K562 (cell line): ENCODE results near the gene PRDM11. TPM values are rescaled to one million over a fixed set of nuclear protein-coding genes. Genes with fewer than 3 reads are reported as not detected.

Experiments
- ATAC-seq: fragments of 200-7000 bp; cut with Tn5 transposase; 3 replicates; pipeline ENCODE4 v1.9.1; 2020; ENCODE audit warnings: moderate library complexity
- BruUV-seq: library from RNA; stranded (reverse); fragments of 400-500 nt; replicated peaks from 2 replicates; lab custom pipeline; 2021; lab: Mats Ljungman, UMichigan
- CTCF ChIA-PET: fragments of 300-600 bp; formaldehyde crosslinking; extraction: SDS; loops from one replicate; lab custom pipeline; 2021; ENCODE audit warnings: low intra/inter-chr PET ratio; lab: Yijun Ruan, JAX
- POLR2A ChIA-PET: fragments of 300-600, 350-650 bp; sonication (Branson Sonifier 250); formaldehyde crosslinking; extraction: SDS; loops from one replicate; lab custom pipeline; 2021; ENCODE audit warnings: antibody characterized with exemption, inconsistent platforms; lab: Yijun Ruan, JAX
- DNase-seq, 4 experiments: peaks; one replicate each; pipeline versions ENCODE4 v3.0.0 to v3.0.0-alpha.2; 2011 to 2018; ENCODE audit warnings: low spot score in 3 of 4, mixed read lengths in 3 of 4; ENCODE audit errors: extremely low read depth in 1 of 4
- FAIRE-seq: peaks from 2 replicates; lab custom pipeline; 2011; peaks lifted over from hg19 to GRCh38; lab: Jason Lieb, UNC
- H2AFZ ChIP-seq: 2 replicates; pipeline ENCODE4 v1.6.0; 2011; ENCODE audit warnings: low read depth, low read length, control low read depth, inconsistent platforms
- H3K27ac ChIP-seq: fragments of 200-600 bp; 3 replicates; pipeline ENCODE4 v1.8.0; 2011; ENCODE audit warnings: low read depth, mild to moderate bottlenecking, control low read depth, inconsistent platforms, low read length, moderate library complexity, mixed read lengths; ENCODE audit errors: extremely low read depth
- H3K27me3 ChIP-seq, 2 experiments: fragments of 300-600 bp in 1 of 2; 2 replicates in 1 of 2; 3 replicates in 1 of 2; pipeline versions ENCODE4 v1.6.0 to v1.8.0; 2011; ENCODE audit warnings: inconsistent platforms in 2 of 2, low read length in 2 of 2, mild to moderate bottlenecking in 1 of 2, mixed read lengths in 1 of 2, moderate library complexity in 1 of 2; ENCODE audit not compliant: control insufficient read depth in 2 of 2, insufficient read depth in 2 of 2
- H3K36me3 ChIP-seq: fragments of 300-600 bp; 3 replicates; pipeline ENCODE4 v1.8.0; 2011; ENCODE audit warnings: mild to moderate bottlenecking, low read length, inconsistent platforms; ENCODE audit not compliant: control insufficient read depth, insufficient read depth
- H3K4me1 ChIP-seq, 2 experiments: fragments of 200-600 bp in 1 of 2; replicated peaks in 1 of 2; 2 replicates in 1 of 2; 3 replicates in 1 of 2; pipeline versions ENCODE4 v1.5.1 to v1.8.0; 2011; ENCODE audit warnings: inconsistent platforms in 2 of 2, low read length in 2 of 2, mild to moderate bottlenecking in 1 of 2, mixed read lengths in 1 of 2, moderate library complexity in 1 of 2; ENCODE audit not compliant: control insufficient read depth in 2 of 2, insufficient read depth in 2 of 2
- H3K4me2 ChIP-seq: 2 replicates; pipeline ENCODE4 v1.6.1; 2011; ENCODE audit warnings: low read length, control low read depth, inconsistent platforms, mixed read lengths; ENCODE audit not compliant: insufficient read depth
- H3K4me3 ChIP-seq: fragments of 200-600 bp; sonication (generic), shearing (Covaris generic); 2 replicates; pipeline ENCODE4 v1.5.1; 2016; ENCODE audit warnings: control low read depth, inconsistent platforms
- H3K79me2 ChIP-seq: fragments of 200-600 bp; 3 replicates; pipeline ENCODE4 v1.8.0; 2011; ENCODE audit warnings: low read length, inconsistent platforms; ENCODE audit not compliant: control insufficient read depth, insufficient read depth
- H3K9ac ChIP-seq, 2 experiments: 2 replicates each; pipeline versions ENCODE4 v1.6.0 to v1.6.1; 2011; ENCODE audit warnings: low read depth in 2 of 2, low read length in 2 of 2, control low read depth in 1 of 2, inconsistent platforms in 1 of 2, mild to moderate bottlenecking in 1 of 2, mixed read lengths in 1 of 2; ENCODE audit not compliant: insufficient read depth in 1 of 2
- H3K9me1 ChIP-seq: one replicate; pipeline ENCODE4 v1.6.0; 2011; ENCODE audit warnings: inconsistent platforms, mild to moderate bottlenecking, low read length, moderate library complexity; ENCODE audit not compliant: control insufficient read depth, insufficient read depth
- H3K9me3 ChIP-seq: replicated peaks from 2 replicates; pipeline ENCODE4 v1.5.1; 2011; ENCODE audit warnings: low read depth, low read length, inconsistent platforms; ENCODE audit not compliant: control insufficient read depth, insufficient read depth
- H4K20me1 ChIP-seq: replicated peaks from 2 replicates; pipeline ENCODE4 v1.6.1; 2011; ENCODE audit warnings: low read length, inconsistent platforms, mixed read lengths; ENCODE audit not compliant: control insufficient read depth, insufficient read depth
- BHLHE40 ChIP-seq: IDR thresholded peaks from 2 replicates; pipeline ENCODE4 v1.6.1; 2011; ENCODE audit warnings: low read length, improper control_type of control experiment
- CEBPG ChIP-seq, 3 experiments: fragments of 200-800 bp in 1 of 3; sonication (Bioruptor generic) in 1 of 3; sonication (generic) in 1 of 3; formaldehyde crosslinking in 1 of 3; IDR thresholded peaks in 2 of 3; conservative IDR thresholded peaks in 1 of 3; 2 replicates each; pipeline versions ENCODE4 v1.6.1 to v1.8.0; 2016 to 2022; ENCODE audit warnings: missing compliant biosample characterization in 2 of 3, missing genetic modification characterization in 2 of 3, mild to moderate bottlenecking in 1 of 3, missing genetic modification reagents in 1 of 3
- DNMT1 ChIP-seq: fragments of 450-650 bp; IDR thresholded peaks from 2 replicates; pipeline ENCODE4 v1.6.1; 2016; ENCODE audit warnings: antibody characterized with exemption, mild to moderate bottlenecking
- ELK3 ChIP-seq: fragments of 450-650 bp; formaldehyde crosslinking; IDR thresholded peaks from 2 replicates; pipeline ENCODE4 v1.4.0; 2020; ENCODE audit warnings: mild to moderate bottlenecking
- NR3C1 ChIP-seq: sonication (generic); formaldehyde crosslinking; IDR thresholded peaks from 2 replicates; pipeline ENCODE4 v1.8.1; 2022; ENCODE audit warnings: missing genetic modification reagents
- RNF219 ChIP-seq: fragments of 250-450 bp; sonication (Bioruptor Pico); IDR thresholded peaks from 2 replicates; pipeline ENCODE4 v1.5.0; 2022; ENCODE audit warnings: mild to moderate bottlenecking
- TGIF2 ChIP-seq: sonication (generic); formaldehyde crosslinking; IDR thresholded peaks from 2 replicates; pipeline ENCODE4 v1.8.1; 2022; ENCODE audit warnings: mild to moderate bottlenecking, missing genetic modification reagents, moderate library complexity
- YBX1 ChIP-seq: fragments of 450-650 bp; IDR thresholded peaks from 2 replicates; pipeline ENCODE4 v1.7.1; 2016; ENCODE audit warnings: mild to moderate bottlenecking
- ZBED1 ChIP-seq: IDR thresholded peaks from 2 replicates; pipeline ENCODE4 v1.6.1; 2014
- ZC3H8 ChIP-seq: fragments of 450-650 bp; IDR thresholded peaks from 2 replicates; pipeline ENCODE4 v1.6.1; 2017
- ZZZ3 ChIP-seq: fragments of 450-650 bp; IDR thresholded peaks from 2 replicates; pipeline ENCODE4 v1.6.1; 2016; ENCODE audit warnings: antibody characterized with exemption, mild to moderate bottlenecking, moderate library complexity
- WGBS: fragments of 100-300 bp; shearing (Covaris generic); methylation state at CpG from one replicate; pipeline ENCODE4 v1.1.6; 2016; ENCODE audit warnings: low coverage, mixed read lengths; ENCODE audit not compliant: insufficient coverage; ENCODE audit errors: missing lambda C conversion rate; 5-methylcytosine and 5-hydroxymethylcytosine counted together
- in situ Hi-C: fragments of 300-500 bp; cut with MboI; formaldehyde crosslinking; loops from 4 replicates; pipeline ENCODE4 v1.15.0; 2018; ENCODE audit warnings: inconsistent platforms, mixed read lengths
- intact Hi-C: fragments of 100-400 bp; cut with micrococcal nuclease; formaldehyde crosslinking; loops from 2 replicates; pipeline ENCODE4 v1.14.2; 2022
- polyA plus RNA-seq, 8 experiments: library from polyadenylated mRNA; depleted of rRNA in 4 of 8; stranded (reverse) in 5 of 8; unstranded in 3 of 8; fragments of >200 nt; fragmentation: Nextera tagmentation in 2 of 8; fragmentation: Illumina TruSeq in 1 of 8; extraction: Ambion mirVana in 2 of 8; extraction: Trizol in 1 of 8; gene quantifications; 2 replicates each; pipeline versions ENCODE4 v1.2.1 to v1.2.3, GENCODE V29; 2011 to 2014; ENCODE audit warnings: inconsistent platforms in 1 of 8, missing spikeins in 1 of 8
- total RNA-seq, 7 experiments: library from RNA; depleted of rRNA in 6 of 7; stranded (reverse); fragments of >200 nt in 6 of 7; fragmentation: Illumina TruSeq in 2 of 7; extraction: Trizol in 2 of 7; gene quantifications; 2 replicates each; pipeline versions ENCODE4 v1.2.1 to v1.2.3, GENCODE V29; 2011 to 2021; ENCODE audit warnings: low replicate concordance in 1 of 7
- TF ChIP-seq, protein P1 (sequence below): sonication (generic); formaldehyde crosslinking; IDR thresholded peaks from 2 replicates; pipeline ENCODE4 v1.8.0; 2022; ENCODE audit warnings: mild to moderate bottlenecking, missing genetic modification reagents
- TF ChIP-seq, protein P2 (sequence below): IDR thresholded peaks from 3 replicates; pipeline ENCODE4 v1.6.1; 2011; ENCODE audit warnings: borderline replicate concordance, mild to moderate bottlenecking, moderate library complexity; ENCODE audit not compliant: insufficient read length; ENCODE audit errors: extremely low read depth

Gene PRDM11
- total and polyA plus RNA-seq, 9 of the 15 experiments (the other 6 are each of a cell fraction or from before 2014, with no cell fraction given), result 0.01 to 1.1 (median 0.29) TPM

DNA sequence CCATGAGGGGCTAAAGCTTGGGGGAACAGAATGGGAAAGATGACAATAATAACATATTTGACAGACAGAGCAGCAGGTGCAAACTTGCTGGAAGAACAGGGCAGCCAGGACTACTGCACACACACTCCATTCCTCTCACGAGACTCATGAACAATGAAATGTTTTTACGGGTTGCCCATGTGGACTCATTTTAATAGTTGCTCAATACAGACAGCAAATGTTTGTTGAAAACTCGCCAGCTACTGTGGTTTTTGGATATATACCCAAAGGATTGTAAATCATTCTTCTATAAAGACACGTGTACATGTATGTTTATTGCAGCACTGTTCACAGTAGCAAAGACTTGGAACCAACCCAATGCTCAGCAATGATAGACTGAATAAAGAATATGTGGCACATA, 129.4 kb downstream of the PRDM11 start:
- no TSS peak for BruUV-seq
- Histone ChIP-seq H4K20me1 (no peaks in the 10 kb centered on the region), H3K4me1 (no peaks in the 10 kb centered on the region), H3K9me3 (no peaks in the 10 kb centered on the region), H3K27ac (no peak overlapping the region), H3K9me1 (no peaks in the 10 kb centered on the region), H3K36me3 (no peaks in the 10 kb centered on the region), H3K27me3 (no peaks in the 10 kb centered on the region), H3K9ac (no peak overlapping the region), H2AFZ (no peak overlapping the region), H3K4me2 (no peak overlapping the region), H3K4me3 (no peak overlapping the region), H3K79me2 (no peaks in the 10 kb centered on the region)
- ChIA-PET POLR2A (interaction anchor here (0.6 kb wide), 1 partner anchor 201 kb away, joined by 3 read pairs; no protein-coding TSS in a partner anchor), CTCF (no interaction called here)
- 1% methylated on average over 4 of the region's 4 CpGs for WGBS
- ATAC-seq, result no peak
- no peak for DNase-seq
- no peak for FAIRE-seq
- intact Hi-C loops (no loop called here), in situ Hi-C loops (loop anchor here (25.0 kb wide), 1 partner anchor 164 kb away; no protein-coding TSS in a partner anchor)
- TF ChIP-seq ZC3H8, result no peak
- no peak for TF ChIP-seq YBX1
- no peak for TF ChIP-seq NR3C1 (CRISPR knock-in tag)
- TF ChIP-seq, protein P1, sequence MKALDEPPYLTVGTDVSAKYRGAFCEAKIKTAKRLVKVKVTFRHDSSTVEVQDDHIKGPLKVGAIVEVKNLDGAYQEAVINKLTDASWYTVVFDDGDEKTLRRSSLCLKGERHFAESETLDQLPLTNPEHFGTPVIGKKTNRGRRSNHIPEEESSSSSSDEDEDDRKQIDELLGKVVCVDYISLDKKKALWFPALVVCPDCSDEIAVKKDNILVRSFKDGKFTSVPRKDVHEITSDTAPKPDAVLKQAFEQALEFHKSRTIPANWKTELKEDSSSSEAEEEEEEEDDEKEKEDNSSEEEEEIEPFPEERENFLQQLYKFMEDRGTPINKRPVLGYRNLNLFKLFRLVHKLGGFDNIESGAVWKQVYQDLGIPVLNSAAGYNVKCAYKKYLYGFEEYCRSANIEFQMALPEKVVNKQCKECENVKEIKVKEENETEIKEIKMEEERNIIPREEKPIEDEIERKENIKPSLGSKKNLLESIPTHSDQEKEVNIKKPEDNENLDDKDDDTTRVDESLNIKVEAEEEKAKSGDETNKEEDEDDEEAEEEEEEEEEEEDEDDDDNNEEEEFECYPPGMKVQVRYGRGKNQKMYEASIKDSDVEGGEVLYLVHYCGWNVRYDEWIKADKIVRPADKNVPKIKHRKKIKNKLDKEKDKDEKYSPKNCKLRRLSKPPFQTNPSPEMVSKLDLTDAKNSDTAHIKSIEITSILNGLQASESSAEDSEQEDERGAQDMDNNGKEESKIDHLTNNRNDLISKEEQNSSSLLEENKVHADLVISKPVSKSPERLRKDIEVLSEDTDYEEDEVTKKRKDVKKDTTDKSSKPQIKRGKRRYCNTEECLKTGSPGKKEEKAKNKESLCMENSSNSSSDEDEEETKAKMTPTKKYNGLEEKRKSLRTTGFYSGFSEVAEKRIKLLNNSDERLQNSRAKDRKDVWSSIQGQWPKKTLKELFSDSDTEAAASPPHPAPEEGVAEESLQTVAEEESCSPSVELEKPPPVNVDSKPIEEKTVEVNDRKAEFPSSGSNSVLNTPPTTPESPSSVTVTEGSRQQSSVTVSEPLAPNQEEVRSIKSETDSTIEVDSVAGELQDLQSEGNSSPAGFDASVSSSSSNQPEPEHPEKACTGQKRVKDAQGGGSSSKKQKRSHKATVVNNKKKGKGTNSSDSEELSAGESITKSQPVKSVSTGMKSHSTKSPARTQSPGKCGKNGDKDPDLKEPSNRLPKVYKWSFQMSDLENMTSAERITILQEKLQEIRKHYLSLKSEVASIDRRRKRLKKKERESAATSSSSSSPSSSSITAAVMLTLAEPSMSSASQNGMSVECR (CRISPR knock-in tag), result no peak
- TF ChIP-seq BHLHE40, result no peak
- TF ChIP-seq CEBPG (CRISPR knock-in tag; IDR thresholded peaks at IDR 0.05), result no peak
- no peak for TF ChIP-seq CEBPG (tag; conservative IDR thresholded peaks at IDR 0.05 in 1 of 2, IDR thresholded peaks at IDR 0.05 in 1 of 2)
- no peak for TF ChIP-seq TGIF2
- TF ChIP-seq, protein P2, sequence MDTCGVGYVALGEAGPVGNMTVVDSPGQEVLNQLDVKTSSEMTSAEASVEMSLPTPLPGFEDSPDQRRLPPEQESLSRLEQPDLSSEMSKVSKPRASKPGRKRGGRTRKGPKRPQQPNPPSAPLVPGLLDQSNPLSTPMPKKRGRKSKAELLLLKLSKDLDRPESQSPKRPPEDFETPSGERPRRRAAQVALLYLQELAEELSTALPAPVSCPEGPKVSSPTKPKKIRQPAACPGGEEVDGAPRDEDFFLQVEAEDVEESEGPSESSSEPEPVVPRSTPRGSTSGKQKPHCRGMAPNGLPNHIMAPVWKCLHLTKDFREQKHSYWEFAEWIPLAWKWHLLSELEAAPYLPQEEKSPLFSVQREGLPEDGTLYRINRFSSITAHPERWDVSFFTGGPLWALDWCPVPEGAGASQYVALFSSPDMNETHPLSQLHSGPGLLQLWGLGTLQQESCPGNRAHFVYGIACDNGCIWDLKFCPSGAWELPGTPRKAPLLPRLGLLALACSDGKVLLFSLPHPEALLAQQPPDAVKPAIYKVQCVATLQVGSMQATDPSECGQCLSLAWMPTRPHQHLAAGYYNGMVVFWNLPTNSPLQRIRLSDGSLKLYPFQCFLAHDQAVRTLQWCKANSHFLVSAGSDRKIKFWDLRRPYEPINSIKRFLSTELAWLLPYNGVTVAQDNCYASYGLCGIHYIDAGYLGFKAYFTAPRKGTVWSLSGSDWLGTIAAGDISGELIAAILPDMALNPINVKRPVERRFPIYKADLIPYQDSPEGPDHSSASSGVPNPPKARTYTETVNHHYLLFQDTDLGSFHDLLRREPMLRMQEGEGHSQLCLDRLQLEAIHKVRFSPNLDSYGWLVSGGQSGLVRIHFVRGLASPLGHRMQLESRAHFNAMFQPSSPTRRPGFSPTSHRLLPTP, result no peak
- no peak for TF ChIP-seq ZBED1
- no peak for TF ChIP-seq ZZZ3
- no peak for TF ChIP-seq DNMT1
- no peak for TF ChIP-seq ELK3
- TF ChIP-seq RNF219 (CRISPR knock-in tag), result no peak
